Naive thymus-derived CD4-positive, alpha-beta T cell (primary cell): ENCODE measurements around the gene MYRFL. TPM values are rescaled to one million over a fixed set of nuclear protein-coding genes. Genes with fewer than 3 reads are reported as not detected.
A peak's percentile ranks its signal among the peaks of the same experiment; 100 is the strongest.

Experiments
- ATAC-seq: fragments of 150-1000 bp; cut with Tn5 transposase; 2 replicates; pipeline ENCODE4 v1.10.0; 2021; ENCODE audit warnings: mild to moderate bottlenecking, moderate library complexity
- CTCF ChIA-PET: fragments of 350-600 bp; sonication (Branson Sonifier 250); formaldehyde crosslinking; loops from one replicate; lab custom pipeline; 2021; ENCODE audit warnings: antibody characterized with exemption; lab: Charles Lee
- POLR2A ChIA-PET: fragments of 350-600 bp; sonication (Branson Sonifier 250); formaldehyde crosslinking; loops from one replicate; lab custom pipeline; 2021; ENCODE audit warnings: antibody characterized with exemption, inconsistent platforms; lab: Charles Lee
- DNase-seq, 9 donors: peaks; one replicate each; pipeline versions ENCODE4 v3.0.0 to v3.0.0-alpha.2; 2020 to 2022; ENCODE audit warnings: mixed read lengths in 1 of 9
- H3K27ac ChIP-seq: one replicate; pipeline ENCODE4 v1.7.0; 2013; ENCODE audit warnings: mild to moderate bottlenecking, low read depth, low read length, moderate library complexity
- H3K27me3 ChIP-seq, 2 donors: one replicate each; pipeline ENCODE4 v1.7.0; 2013; ENCODE audit warnings: low read length in 2 of 2, mild to moderate bottlenecking in 2 of 2, moderate library complexity in 2 of 2; ENCODE audit not compliant: control insufficient read depth in 2 of 2, insufficient read depth in 2 of 2
- H3K36me3 ChIP-seq, 3 experiments: 1 replicate in 2 of 3; 2 replicates in 1 of 3; pipeline ENCODE4 v1.7.0; 2013; ENCODE audit warnings: low read length in 3 of 3, mild to moderate bottlenecking in 3 of 3, moderate library complexity in 1 of 3; ENCODE audit not compliant: insufficient read depth in 3 of 3, control insufficient read depth in 2 of 3
- H3K4me1 ChIP-seq, 2 donors: one replicate each; pipeline ENCODE4 v1.7.0; 2013; ENCODE audit warnings: low read length in 2 of 2, mild to moderate bottlenecking in 2 of 2, moderate library complexity in 1 of 2; ENCODE audit not compliant: control insufficient read depth in 2 of 2, insufficient read depth in 2 of 2
- H3K4me3 ChIP-seq: 2 replicates; pipeline ENCODE4 v1.7.0; 2013; ENCODE audit warnings: mild to moderate bottlenecking, low read length
- H3K9me3 ChIP-seq, 3 experiments: 1 replicate in 2 of 3; 2 replicates in 1 of 3; pipeline ENCODE4 v1.7.0; 2013; ENCODE audit warnings: low read length in 3 of 3; ENCODE audit not compliant: control insufficient read depth in 2 of 3
- H3K27ac Mint-ChIP-seq, 9 donors: one replicate each; pipeline ENCODE4 v1.8.0; 2020 to 2022; ENCODE audit warnings: mixed read lengths in 9 of 9, mild to moderate bottlenecking in 8 of 9, moderate library complexity in 5 of 9, inconsistent platforms in 2 of 9
- H3K27me3 Mint-ChIP-seq, 5 donors: one replicate each; pipeline ENCODE4 v1.8.0; 2021 to 2022; ENCODE audit warnings: mixed read lengths in 5 of 5, mild to moderate bottlenecking in 1 of 5
- H3K36me3 Mint-ChIP-seq, 5 donors: one replicate each; pipeline ENCODE4 v1.8.0; 2020 to 2022; ENCODE audit warnings: mixed read lengths in 5 of 5, mild to moderate bottlenecking in 3 of 5, inconsistent platforms in 1 of 5
- H3K4me1 Mint-ChIP-seq, 7 donors: one replicate each; pipeline ENCODE4 v1.8.0; 2020 to 2022; ENCODE audit warnings: mixed read lengths in 7 of 7, mild to moderate bottlenecking in 3 of 7, inconsistent platforms in 1 of 7
- H3K4me3 Mint-ChIP-seq, 10 donors: one replicate each; pipeline ENCODE4 v1.8.0; 2020 to 2022; ENCODE audit warnings: mild to moderate bottlenecking in 10 of 10, mixed read lengths in 10 of 10, moderate library complexity in 6 of 10, inconsistent platforms in 2 of 10
- H3K9me3 Mint-ChIP-seq, 11 donors: one replicate each; pipeline ENCODE4 v1.8.0; 2020 to 2022; ENCODE audit warnings: mixed read lengths in 11 of 11, mild to moderate bottlenecking in 4 of 11, inconsistent platforms in 1 of 11, moderate library complexity in 1 of 11
- intact Hi-C, 2 donors: fragments of 100-400 bp; cut with micrococcal nuclease; formaldehyde crosslinking; loops; one replicate each; pipeline ENCODE4 v1.15.1; 2023
- polyA plus RNA-seq, 2 donors: library from polyadenylated mRNA; unstranded; fragments of 300-500 nt; fragmentation: Illumina TruSeq; gene quantifications; one replicate each; pipeline ENCODE4 v1.2.3, GENCODE V29; 2021
- total RNA-seq, 6 experiments: library from RNA in 5 of 6; stranded (reverse) in 5 of 6; gene quantifications; 1 replicate in 5 of 6; 2 replicates in 1 of 6; pipeline ENCODE4 v1.2.3 and lab custom pipeline; 2021 to 2026

MYRFL gene
- total and polyA plus RNA-seq, 7 experiments from 2014 or later: 0.24 TPM; not detected in 6

DNA sequence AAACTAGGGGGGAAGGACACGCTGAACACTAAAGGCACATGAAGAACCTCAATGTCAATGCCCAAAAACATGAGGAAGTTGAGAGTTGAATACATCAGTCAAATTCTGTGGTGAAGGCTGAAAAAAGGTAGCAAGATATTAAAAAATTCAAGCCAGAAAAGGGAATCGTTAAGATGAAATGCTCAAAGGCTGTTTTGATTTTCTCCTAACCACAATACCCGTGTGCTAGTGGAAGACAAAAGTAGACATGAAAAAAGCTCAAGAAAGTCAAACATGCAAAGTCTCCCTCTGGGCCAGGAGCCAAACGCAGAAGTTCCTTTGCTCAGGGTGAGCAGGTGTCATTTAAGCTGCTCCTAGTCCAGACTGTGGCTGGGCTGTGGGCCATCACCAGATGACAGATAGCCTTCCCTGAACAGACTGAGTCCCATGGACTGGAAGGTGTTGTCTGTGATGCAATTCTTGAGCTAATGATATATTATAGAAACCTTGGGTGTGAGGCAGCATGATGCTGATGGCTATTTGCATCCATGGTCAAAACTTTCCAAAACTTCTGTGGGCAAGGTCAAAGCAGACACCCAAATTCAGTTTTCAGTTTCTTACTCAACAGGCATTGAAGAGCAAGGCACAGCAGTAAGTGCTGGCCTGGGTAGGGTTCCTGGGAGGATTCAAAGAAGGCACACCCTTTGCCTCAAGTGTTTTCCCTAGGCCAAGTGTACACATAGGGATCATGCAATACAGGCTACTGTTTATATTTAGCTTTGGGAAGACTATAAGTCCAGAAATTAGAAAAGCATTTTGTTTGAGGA lies 81.6 kb downstream of the MYRFL start:
- intact Hi-C loops: no loop called here
- ChIA-PET CTCF (no interaction called here), POLR2A (no interaction called here)
- no peak overlapping the region for H3K4me3 ChIP-seq
- Mint-ChIP-seq H3K36me3 (no peaks in the 10 kb centered on the region), H3K27me3 (peaks cover 0 to 3% (median 0%) of the 10 kb centered on the region in 5 donors), H3K27ac (peak overlapping the region in 1 of 9 donors; percentile 63), H3K4me3 (peak overlapping the region in 1 of 10 donors; percentile 39), H3K4me1 (peaks cover 0 to 13% (median 2%) of the 10 kb centered on the region in 7 donors), H3K9me3 (no peaks in the 10 kb centered on the region)
- H3K36me3 ChIP-seq: no peaks in the 10 kb centered on the region
- no peaks in the 10 kb centered on the region for H3K27me3 ChIP-seq
- H3K9me3 ChIP-seq: no peaks in the 10 kb centered on the region
- ATAC-seq (no peak), DNase-seq (peak in 1 of 9 donors; percentile 10)
- no peaks in the 10 kb centered on the region for H3K4me1 ChIP-seq
- no peak overlapping the region for H3K27ac ChIP-seq

DNA sequence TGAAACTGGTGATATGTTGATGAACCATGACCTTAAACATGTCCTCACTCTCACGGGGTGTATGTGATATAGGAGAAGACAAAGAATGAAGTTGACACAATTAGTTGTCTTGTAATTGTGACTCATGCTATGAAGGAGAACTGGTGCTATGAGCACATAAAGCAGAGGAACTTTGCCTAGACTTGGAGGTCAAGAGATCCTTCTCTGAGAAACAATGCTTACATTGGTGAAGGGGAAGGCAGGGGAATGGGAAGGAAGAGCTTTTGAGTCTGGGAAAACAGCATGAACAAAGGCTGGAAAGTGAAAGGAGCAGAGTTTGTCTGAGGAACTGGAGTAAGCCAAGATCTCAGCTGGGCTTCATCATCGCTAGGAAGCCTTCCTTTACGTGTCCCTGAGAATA lies 83.2 kb downstream of the MYRFL start:
- Histone ChIP-seq H3K36me3 (no peaks in the 10 kb centered on the region), H3K4me3 (no peak overlapping the region), H3K4me1 (no peaks in the 10 kb centered on the region), H3K9me3 (no peaks in the 10 kb centered on the region), H3K27ac (no peak overlapping the region), H3K27me3 (no peaks in the 10 kb centered on the region)
- no peaks in the 10 kb centered on the region for H3K9me3 Mint-ChIP-seq
- no peak for DNase-seq
- POLR2A ChIA-PET: no interaction called here
- peaks cover 0 to 13% (median 2%) of the 10 kb centered on the region in 7 donors for H3K4me1 Mint-ChIP-seq
- no peak overlapping the region for H3K4me3 Mint-ChIP-seq
- ATAC-seq: no peak
- H3K36me3 Mint-ChIP-seq: no peaks in the 10 kb centered on the region
- H3K27me3 Mint-ChIP-seq: peaks cover 0 to 6% (median 0%) of the 10 kb centered on the region in 5 donors
- no peak overlapping the region for H3K27ac Mint-ChIP-seq
- CTCF ChIA-PET: interaction anchor here (0.6 to 1.8 kb wide), 2 partner anchors 8 to 13 kb away, joined by 3 to 7 read pairs; no protein-coding TSS in a partner anchor
- intact Hi-C loops: no loop called here

DNA sequence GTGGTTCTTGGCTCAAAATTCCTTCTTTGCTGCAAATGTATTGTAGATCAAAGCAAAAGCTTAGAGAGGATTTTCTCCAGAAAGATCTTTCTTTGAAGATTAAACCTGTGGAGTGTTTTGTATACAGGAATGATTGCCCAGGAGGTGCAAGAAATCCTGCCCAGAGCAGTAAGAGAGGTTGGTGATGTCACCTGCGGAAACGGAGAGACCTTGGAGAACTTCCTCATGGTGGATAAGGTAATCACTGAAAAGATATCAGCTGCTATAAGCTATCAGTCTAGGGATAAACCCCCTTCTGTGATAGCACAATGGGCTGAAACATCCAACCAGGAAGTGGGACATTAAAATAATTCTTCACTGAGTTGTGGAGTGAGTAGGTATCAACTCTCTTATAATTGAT lies 85.7 kb downstream of the MYRFL start:
- ATAC-seq (no peak), DNase-seq (no peak)
- Mint-ChIP-seq H3K4me1 (peaks cover 0 to 12% (median 2%) of the 10 kb centered on the region in 7 donors), H3K27ac (no peak overlapping the region), H3K36me3 (no peaks in the 10 kb centered on the region), H3K4me3 (no peak overlapping the region), H3K9me3 (no peaks in the 10 kb centered on the region), H3K27me3 (peaks cover 0 to 6% (median 0%) of the 10 kb centered on the region in 5 donors)
- no peaks in the 10 kb centered on the region for H3K36me3 ChIP-seq
- no peak overlapping the region for H3K27ac ChIP-seq
- ChIA-PET POLR2A (no interaction called here), CTCF (interaction anchor here (0.7 kb wide), 1 partner anchor 10 kb away, joined by 3 read pairs; no protein-coding TSS in a partner anchor)
- H3K4me1 ChIP-seq: no peaks in the 10 kb centered on the region
- H3K9me3 ChIP-seq: no peaks in the 10 kb centered on the region
- H3K27me3 ChIP-seq: no peaks in the 10 kb centered on the region
- H3K4me3 ChIP-seq: no peak overlapping the region
- intact Hi-C loops: no loop called here

DNA sequence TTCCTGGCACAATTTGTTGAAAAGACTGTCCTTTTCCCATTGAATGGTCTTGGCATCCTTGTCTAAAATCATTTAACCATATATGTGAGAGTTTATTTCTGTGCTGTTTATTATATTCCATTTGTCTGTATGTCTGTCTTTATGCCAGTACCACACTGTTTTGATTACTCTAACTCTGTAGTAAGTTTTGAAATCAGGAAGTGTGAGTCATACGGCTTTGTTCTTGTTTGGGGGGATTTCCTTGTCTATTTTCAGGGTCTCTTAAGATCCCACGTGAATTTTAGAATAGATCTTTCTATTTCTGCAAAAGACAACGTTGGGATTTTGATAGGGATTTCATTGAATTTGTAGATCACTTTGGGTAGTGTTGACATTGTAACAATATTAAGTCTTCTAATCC lies 88.5 kb downstream of the MYRFL start:
- no peaks in the 10 kb centered on the region for H3K9me3 ChIP-seq
- no peak overlapping the region for H3K27ac ChIP-seq
- Mint-ChIP-seq H3K4me1 (no peaks in the 10 kb centered on the region), H3K9me3 (peaks cover 0 to 4% (median 0%) of the 10 kb centered on the region in 11 donors), H3K27ac (no peak overlapping the region), H3K27me3 (peaks cover 0 to 8% (median 0%) of the 10 kb centered on the region in 5 donors), H3K36me3 (no peaks in the 10 kb centered on the region), H3K4me3 (no peak overlapping the region)
- H3K36me3 ChIP-seq: no peaks in the 10 kb centered on the region
- ATAC-seq (no peak), DNase-seq (no peak)
- H3K27me3 ChIP-seq: no peaks in the 10 kb centered on the region
- no peak overlapping the region for H3K4me3 ChIP-seq
- ChIA-PET POLR2A (no interaction called here), CTCF (no interaction called here)
- intact Hi-C loops: no loop called here
- H3K4me1 ChIP-seq: no peaks in the 10 kb centered on the region

DNA sequence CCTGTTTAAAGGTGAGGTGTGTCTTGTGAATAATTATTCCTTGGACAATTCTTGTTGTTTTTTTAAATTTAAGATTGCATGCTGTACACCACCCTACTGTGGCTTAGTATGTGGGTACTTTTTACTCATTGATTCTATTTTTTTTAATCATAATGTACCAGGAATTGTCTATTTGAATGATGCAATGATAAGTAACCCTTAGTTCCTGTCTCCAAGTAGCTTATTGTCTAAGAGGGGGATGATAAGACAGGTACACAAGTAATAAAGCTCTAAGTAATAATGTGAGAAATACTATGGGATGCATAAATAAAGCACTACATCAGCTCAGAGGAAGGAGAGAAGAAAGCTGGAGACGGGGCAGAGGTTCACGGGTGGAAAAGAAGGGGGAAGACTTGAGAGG lies 90.9 kb downstream of the MYRFL start:
- ChIA-PET POLR2A (no interaction called here), CTCF (no interaction called here)
- Histone ChIP-seq H3K27me3 (no peaks in the 10 kb centered on the region), H3K27ac (no peak overlapping the region), H3K9me3 (no peaks in the 10 kb centered on the region), H3K36me3 (no peaks in the 10 kb centered on the region), H3K4me3 (no peak overlapping the region), H3K4me1 (no peaks in the 10 kb centered on the region)
- no peak for ATAC-seq
- no peak overlapping the region for H3K27ac Mint-ChIP-seq
- intact Hi-C loops: no loop called here
- peaks cover 0 to 4% (median 0%) of the 10 kb centered on the region in 11 donors for H3K9me3 Mint-ChIP-seq
- H3K36me3 Mint-ChIP-seq: no peaks in the 10 kb centered on the region
- DNase-seq: no peak
- peaks cover 0 to 9% (median 4%) of the 10 kb centered on the region in 5 donors for H3K27me3 Mint-ChIP-seq
- no peaks in the 10 kb centered on the region for H3K4me1 Mint-ChIP-seq
- H3K4me3 Mint-ChIP-seq: no peak overlapping the region

DNA sequence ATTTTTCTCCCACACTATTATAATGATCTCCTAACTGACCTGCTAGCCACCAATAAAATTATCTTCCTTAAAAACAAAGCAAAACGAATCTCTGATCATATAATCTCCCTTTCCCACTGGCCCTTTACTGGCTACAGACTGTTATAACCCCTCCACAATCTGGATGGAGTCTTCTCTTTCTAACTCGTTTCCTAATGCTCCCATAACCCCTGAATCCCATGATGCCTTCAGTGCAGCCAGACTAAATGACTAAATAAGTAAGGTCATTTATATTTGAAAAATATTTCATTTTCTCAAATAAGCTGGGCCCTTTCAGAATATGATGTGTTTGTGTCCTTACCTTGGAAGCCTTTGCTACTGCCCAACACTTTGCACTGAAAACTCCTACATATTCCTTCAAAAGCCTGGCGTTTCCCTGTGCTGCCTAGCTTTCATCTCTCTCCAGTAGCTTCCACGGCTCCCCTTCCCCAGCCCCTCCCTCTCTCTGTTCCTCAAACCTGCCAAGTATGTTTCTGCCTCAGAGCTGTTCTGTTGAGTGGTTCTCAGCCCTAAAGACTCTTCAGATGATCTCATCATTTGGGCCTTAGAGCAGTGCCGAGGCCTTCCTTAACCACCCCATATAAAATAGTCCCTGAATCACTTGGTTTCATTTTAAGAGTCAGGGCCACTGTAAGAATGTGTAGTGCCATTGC lies 91.7 kb downstream of the MYRFL start:
- no peak for DNase-seq
- Mint-ChIP-seq H3K27ac (no peak overlapping the region), H3K36me3 (no peaks in the 10 kb centered on the region), H3K4me3 (no peak overlapping the region), H3K9me3 (peaks cover 0 to 4% (median 0%) of the 10 kb centered on the region in 11 donors), H3K4me1 (no peaks in the 10 kb centered on the region), H3K27me3 (peaks cover 0 to 9% (median 4%) of the 10 kb centered on the region in 5 donors)
- Histone ChIP-seq H3K27me3 (no peaks in the 10 kb centered on the region), H3K4me3 (no peak overlapping the region), H3K27ac (no peak overlapping the region), H3K9me3 (no peaks in the 10 kb centered on the region), H3K4me1 (no peaks in the 10 kb centered on the region), H3K36me3 (no peaks in the 10 kb centered on the region)
- ChIA-PET POLR2A (no interaction called here), CTCF (no interaction called here)
- ATAC-seq: no peak
- intact Hi-C loops: no loop called here
